GM13976 (cell line): ENCODE measurements around the gene HHLA2.

Experiments used
- DNase-seq: peaks from one replicate; pipeline ENCODE4 v3.0.0; 2012; ENCODE audit warnings: low spot score
- CTCF ChIP-seq: IDR thresholded peaks from 2 replicates; pipeline ENCODE4 v1.5.1; 2012; ENCODE audit warnings: borderline replicate concordance, mild to moderate bottlenecking; ENCODE audit not compliant: insufficient read depth; ENCODE audit errors: extremely low read depth, missing control alignments, control extremely low read depth
- in situ Hi-C: fragments of 300-500 bp; cut with MboI; formaldehyde crosslinking; loops from one replicate; pipeline ENCODE4 v1.12.0; 2022; ENCODE audit warnings: low sequenced_read_pairs, mixed read lengths, inconsistent platforms; ENCODE audit not compliant: unreplicated experiment

HHLA2 gene

GRCh38 chr3:108406063-108406660, 109.8 kb downstream of the HHLA2 start:
- DNase-seq = no peak
- no peak for TF ChIP-seq CTCF
- in situ Hi-C loops = loop anchor here (5.0 to 25.0 kb wide), 2 partner anchors 254 to 469 kb away; no protein-coding TSS in a partner anchor

- DNase-seq = peak; percentile 74
- in situ Hi-C loops = loop anchor here (5.0 to 25.0 kb wide), 2 partner anchors 254 to 469 kb away; no protein-coding TSS in a partner anchor
These were observed 110.4 kb downstream of the HHLA2 start for GRCh38 chr3:108406661-108407206.

DNA sequence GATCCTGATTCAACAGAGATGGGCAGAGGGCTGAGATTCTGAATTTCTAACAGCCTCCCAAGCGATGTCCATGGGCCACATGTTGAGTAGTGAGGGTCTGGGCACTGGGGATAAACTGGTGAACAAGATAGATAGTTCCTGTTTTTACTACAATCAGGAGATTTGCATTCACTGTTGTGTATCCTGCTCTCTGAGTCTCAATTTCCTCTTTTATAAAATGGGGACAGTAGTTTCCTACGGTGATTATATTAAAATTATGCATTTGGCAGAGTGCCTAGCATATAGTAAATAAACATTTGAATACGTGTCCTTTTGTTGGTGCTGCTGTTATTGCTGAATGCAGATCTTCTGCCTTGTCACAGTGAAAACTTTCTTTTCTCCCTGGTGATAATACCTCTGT, 111.5 kb downstream of the HHLA2 start:
- in situ Hi-C loops = loop anchor here (5.0 to 25.0 kb wide), 2 partner anchors 256 to 471 kb away; no protein-coding TSS in a partner anchor

More at GRCh38 chr3:108406661-108407206, 110.4 kb downstream of the HHLA2 start:
- TF ChIP-seq CTCF = peak; percentile 69

DNA sequence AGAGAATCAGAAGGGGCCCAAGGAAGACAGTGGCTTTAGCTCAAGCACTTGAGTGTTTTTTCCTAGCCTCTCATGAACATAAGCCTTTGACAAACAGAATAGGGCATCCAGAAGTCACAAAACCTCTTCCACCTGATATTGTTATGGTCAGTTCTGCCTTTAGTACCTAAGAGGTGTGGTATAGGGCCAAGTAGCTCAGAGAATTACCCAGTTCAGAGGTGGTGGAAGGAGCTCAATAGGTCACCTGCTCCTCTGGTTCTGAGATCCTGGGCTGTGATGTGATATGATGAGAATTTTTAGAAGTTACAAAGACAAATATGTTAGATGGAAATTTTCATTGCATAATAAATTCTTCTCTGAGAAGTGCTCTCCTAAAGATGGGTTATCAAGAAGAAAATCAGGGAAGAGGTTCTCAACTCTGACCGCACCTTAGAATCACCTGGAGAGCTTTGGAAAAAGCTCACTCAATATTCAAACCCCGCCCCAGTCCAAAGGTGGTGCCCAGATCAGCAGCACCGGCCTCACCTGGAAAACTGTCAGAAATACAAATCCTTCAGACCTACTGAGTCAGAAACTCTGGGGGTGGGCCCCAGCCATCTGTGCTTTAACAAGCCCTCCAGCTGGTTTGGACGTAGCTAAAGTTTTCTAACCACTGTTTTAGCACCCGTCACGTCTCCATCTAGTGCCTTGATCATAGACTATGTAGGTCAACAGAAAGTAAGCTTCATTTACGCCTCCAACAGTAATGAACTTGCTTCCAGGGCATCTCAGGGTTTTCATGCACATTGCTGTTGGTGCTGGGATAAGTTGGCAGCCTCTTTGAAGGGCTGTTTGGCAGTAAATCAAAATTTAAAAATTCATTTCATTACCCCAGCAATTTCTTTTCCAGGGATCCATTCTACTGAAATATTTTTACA, 112.8 kb downstream of the HHLA2 start:
- no peak for DNase-seq
- TF ChIP-seq CTCF = no peak
- in situ Hi-C loops = loop anchor here (5.0 to 25.0 kb wide), 2 partner anchors 257 to 472 kb away; no protein-coding TSS in a partner anchor

More for the DNA sequence above, 111.5 kb downstream of the HHLA2 start:
- no peak for TF ChIP-seq CTCF
- DNase-seq = no peak

- TF ChIP-seq CTCF = no peak
- in situ Hi-C loops = loop anchor here (5.0 to 25.0 kb wide), 2 partner anchors 257 to 472 kb away; no protein-coding TSS in a partner anchor
These were observed 113.4 kb downstream of the HHLA2 start for GRCh38 chr3:108409800-108410178.

GRCh38 chr3:108410531-108410984, 114.2 kb downstream of the HHLA2 start:
- in situ Hi-C loops = loop anchor here (25.0 kb wide), 1 partner anchor 473 kb away; no protein-coding TSS in a partner anchor
- TF ChIP-seq CTCF = no peak
- no peak for DNase-seq

More at GRCh38 chr3:108409800-108410178, 113.4 kb downstream of the HHLA2 start:
- no peak for DNase-seq
